Lower leg skin (tissue), 3 donors: Measurements from ENCODE around the gene VSIG2.

Experiments used
- CTCF ChIP-seq, 3 donors: fragments of 450-650 bp; IDR thresholded peaks; one replicate each; pipeline ENCODE4 v1.5.1; 2016; ENCODE audit warnings: antibody characterized with exemption in 3 of 3, mild to moderate bottlenecking in 3 of 3, moderate library complexity in 2 of 3
- POLR2A ChIP-seq, 2 donors: fragments of 450-650 bp; IDR thresholded peaks; one replicate each; pipeline ENCODE4 v1.6.1; 2016 to 2017; ENCODE audit warnings: antibody characterized with exemption in 2 of 2, mild to moderate bottlenecking in 1 of 2, moderate library complexity in 1 of 2

GRCh38 chr11:124746621-124747243, 5.3 kb downstream of the VSIG2 start:
- TF ChIP-seq CTCF (IDR thresholded peaks at IDR 0.05) (no peak), POLR2A (IDR thresholded peaks at IDR 0.05) (no peak)
